ENCODE results near the gene CDC20B. TPM values are rescaled to one million over a fixed set of nuclear protein-coding genes. Genes with fewer than 3 reads are reported as not detected.
A peak's percentile ranks its signal among the peaks of the same experiment; 100 is the strongest.

Gene CDC20B
- total RNA-seq, 3 donors from 2014 or later (not counting 1 experiment from before 2014, with no cell fraction given), result not detected

DNA sequence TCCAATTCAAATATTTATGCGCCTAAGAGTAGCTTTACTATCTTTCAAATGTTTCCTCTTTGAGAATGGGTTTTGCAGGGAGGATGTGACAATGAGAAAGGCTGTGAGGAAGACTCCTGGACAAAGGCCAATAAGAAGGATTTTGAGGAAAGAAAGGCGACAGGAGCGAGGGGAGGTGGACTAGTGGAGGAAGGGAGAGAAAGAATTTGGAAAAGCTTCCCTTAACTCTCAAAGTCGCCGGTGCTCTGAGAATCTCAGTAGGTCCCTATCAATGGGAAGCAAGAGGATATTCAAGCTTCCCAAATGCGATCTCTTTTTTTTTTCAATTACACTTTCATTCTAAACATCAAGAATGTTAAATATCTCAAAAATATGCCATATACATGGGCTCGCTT, 2.8 kb upstream of the CDC20B start:
- no peaks in the 10 kb centered on the region for H3K36me3 Mint-ChIP-seq
- no peaks in the 10 kb centered on the region for H3K36me3 ChIP-seq (ENCODE audit: control insufficient read depth, insufficient read depth, low read length)
- DNase-seq, result no peak
- H3K4me1 ChIP-seq (ENCODE audit: control insufficient read depth, insufficient read depth, low read length), result peaks cover 30% of the 10 kb centered on the region
- H3K27me3 Mint-ChIP-seq (ENCODE audit: low read depth in 2 of 2), result peaks cover 52 to 61% of the 10 kb centered on the region in 2 donors
- peaks cover 3% of the 10 kb centered on the region for H3K9me3 ChIP-seq (ENCODE audit: control insufficient read depth, insufficient read depth, low read length)
- H3K4me3 ChIP-seq (ENCODE audit: low read length), result no peak overlapping the region
- H3K9me3 Mint-ChIP-seq, result no peaks in the 10 kb centered on the region
- peaks cover 73% of the 10 kb centered on the region for H3K27me3 ChIP-seq (ENCODE audit: control insufficient read depth, insufficient read depth, low read length)
- H3K27ac Mint-ChIP-seq, result no peak overlapping the region
- peak overlapping the region; percentile 45 for H3K4me3 Mint-ChIP-seq
- intact Hi-C loops (cut with micrococcal nuclease), result loop anchor here (10.0 kb wide), 2 partner anchors 359 to 861 kb away; partner anchors contain the start of genes ARL15 and PLPP1
- 26% methylated on average over 7 of the region's 7 CpGs for WGBS (ENCODE audit: insufficient coverage)
- no peak for TF ChIP-seq CTCF (IDR thresholded peaks at IDR 0.05)
- ATAC-seq, result no peak
- H3K4me1 Mint-ChIP-seq, result peaks cover 26 to 36% of the 10 kb centered on the region in 2 donors
- H3K27ac ChIP-seq (ENCODE audit: low read length), result no peak overlapping the region

DNA sequence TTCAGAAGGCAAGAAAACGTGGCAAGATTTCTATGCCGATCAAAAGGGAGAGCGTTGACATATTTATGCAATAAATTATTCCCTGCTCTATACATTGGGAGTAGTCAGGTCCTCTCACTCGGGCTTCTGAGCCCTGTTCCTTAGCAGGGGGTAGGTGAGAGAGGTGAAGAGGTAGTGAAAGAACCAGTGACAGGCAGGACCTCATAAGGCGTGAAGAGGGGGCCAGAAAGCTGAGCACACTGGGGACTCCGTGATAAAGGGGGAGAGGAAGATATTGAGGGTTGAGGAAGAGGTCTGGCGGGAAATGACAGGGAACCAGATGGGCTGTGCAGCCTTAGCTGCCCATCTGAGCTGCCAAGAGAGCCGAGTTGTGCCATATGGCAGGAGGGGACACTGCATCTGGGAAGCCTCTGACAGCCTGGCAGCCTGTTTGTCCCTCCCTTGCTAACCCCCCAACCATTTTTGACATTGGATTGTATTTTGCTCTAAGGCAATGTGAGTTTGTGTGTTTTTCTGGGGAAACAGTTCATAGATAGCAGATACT, 782 bp upstream of the CDC20B start:
- Mint-ChIP-seq H3K4me1 (peaks cover 26 to 36% of the 10 kb centered on the region in 2 donors), H3K36me3 (no peaks in the 10 kb centered on the region), H3K4me3 (peak overlapping the region; percentile 86), H3K27ac (peak overlapping the region; percentile 71 to 94), H3K27me3 (ENCODE audit: low read depth in 2 of 2) (peaks cover 44 to 60% of the 10 kb centered on the region in 2 donors), H3K9me3 (no peaks in the 10 kb centered on the region)
- TF ChIP-seq CTCF (IDR thresholded peaks at IDR 0.05), result no peak
- no peak for DNase-seq
- no peaks in the 10 kb centered on the region for H3K36me3 ChIP-seq (ENCODE audit: control insufficient read depth, insufficient read depth, low read length)
- H3K9me3 ChIP-seq (ENCODE audit: control insufficient read depth, insufficient read depth, low read length), result peaks cover 3% of the 10 kb centered on the region
- ATAC-seq, result peak in 1 of 3 donors; percentile 1
- H3K4me1 ChIP-seq (ENCODE audit: control insufficient read depth, insufficient read depth, low read length), result peaks cover 30% of the 10 kb centered on the region
- H3K27me3 ChIP-seq (ENCODE audit: control insufficient read depth, insufficient read depth, low read length), result peaks cover 62% of the 10 kb centered on the region
- WGBS (ENCODE audit: insufficient coverage), result 12% methylated on average over 6 of the region's 8 CpGs
- intact Hi-C loops (cut with micrococcal nuclease), result loop anchor here (2.0 to 10.0 kb wide), 4 partner anchors 135 to 859 kb away; partner anchors contain the start of genes ARL15 and PLPP1
- H3K27ac ChIP-seq (ENCODE audit: low read length), result no peak overlapping the region
- H3K4me3 ChIP-seq (ENCODE audit: low read length), result peak overlapping the region; percentile 32

GRCh38 chr5:55172051-55172899, 702 bp downstream of the CDC20B start:
- Mint-ChIP-seq H3K27me3 (ENCODE audit: low read depth in 2 of 2) (peaks cover 38 to 55% of the 10 kb centered on the region in 2 donors), H3K4me1 (peaks cover 26 to 36% of the 10 kb centered on the region in 2 donors), H3K4me3 (peak overlapping the region; percentile 86), H3K36me3 (no peaks in the 10 kb centered on the region), H3K9me3 (no peaks in the 10 kb centered on the region), H3K27ac (peak overlapping the region; percentile 82 to 94)
- Histone ChIP-seq H3K4me3 (ENCODE audit: low read length) (peak overlapping the region; percentile 51), H3K36me3 (ENCODE audit: control insufficient read depth, insufficient read depth, low read length) (no peaks in the 10 kb centered on the region), H3K27ac (ENCODE audit: low read length) (peak overlapping the region; percentile 20), H3K27me3 (ENCODE audit: control insufficient read depth, insufficient read depth, low read length) (peaks cover 52% of the 10 kb centered on the region), H3K9me3 (ENCODE audit: control insufficient read depth, insufficient read depth, low read length) (peaks cover 3% of the 10 kb centered on the region), H3K4me1 (ENCODE audit: control insufficient read depth, insufficient read depth, low read length) (peaks cover 30% of the 10 kb centered on the region)
- peak; percentile 21 to 92 for DNase-seq
- peak; percentile 88 for TF ChIP-seq CTCF (IDR thresholded peaks at IDR 0.05)
- ATAC-seq, result peak; percentile 59 to 75 (median 63)
- intact Hi-C loops (cut with micrococcal nuclease), result loop anchor here (1.0 to 10.0 kb wide), 5 partner anchors 61 to 857 kb away; partner anchors contain the start of genes ARL15, CCNO and PLPP1
- 14% methylated on average over 10 of the region's 15 CpGs for WGBS (ENCODE audit: insufficient coverage)

Data from natural killer cell (primary cell).